ENCODE data around the gene MGAT5B.

Gene MGAT5B

GRCh38 chr17:76988796-76989195, 120.6 kb downstream of the MGAT5B start:
- DNase-seq = no peak

- no peak for DNase-seq
Observed at GRCh38 chr17:76989519-76989918, 121.3 kb downstream of the MGAT5B start.

DNA sequence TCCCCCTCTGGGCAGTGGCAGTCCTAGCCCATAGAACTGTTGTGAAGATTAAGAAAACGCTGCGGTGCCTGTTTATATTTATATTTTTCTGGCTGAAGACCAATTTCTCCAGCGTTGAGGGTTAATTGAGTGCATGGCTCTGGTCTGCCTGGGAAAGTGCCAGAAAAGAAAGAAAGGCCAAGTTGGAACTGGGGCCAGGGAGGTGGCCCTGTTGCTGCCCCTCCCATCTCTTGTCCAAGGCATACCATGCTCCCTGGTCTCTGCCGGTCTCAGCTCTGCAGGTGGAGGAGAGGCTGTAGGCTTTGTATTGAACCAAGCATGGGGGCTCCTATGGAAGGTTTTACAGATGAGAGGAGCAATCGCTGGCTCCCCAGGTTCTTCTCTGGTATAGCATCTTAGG, 124.7 kb downstream of the MGAT5B start:
- DNase-seq = no peak

- DNase-seq = no peak
Observed at GRCh38 chr17:76993651-76994050, 125.4 kb downstream of the MGAT5B start.

- no peak for DNase-seq
Observed at GRCh38 chr17:76994237-76994637, 126.0 kb downstream of the MGAT5B start.

- no peak for DNase-seq
Observed at GRCh38 chr17:76995387-76996105, 127.3 kb downstream of the MGAT5B start.

DNA sequence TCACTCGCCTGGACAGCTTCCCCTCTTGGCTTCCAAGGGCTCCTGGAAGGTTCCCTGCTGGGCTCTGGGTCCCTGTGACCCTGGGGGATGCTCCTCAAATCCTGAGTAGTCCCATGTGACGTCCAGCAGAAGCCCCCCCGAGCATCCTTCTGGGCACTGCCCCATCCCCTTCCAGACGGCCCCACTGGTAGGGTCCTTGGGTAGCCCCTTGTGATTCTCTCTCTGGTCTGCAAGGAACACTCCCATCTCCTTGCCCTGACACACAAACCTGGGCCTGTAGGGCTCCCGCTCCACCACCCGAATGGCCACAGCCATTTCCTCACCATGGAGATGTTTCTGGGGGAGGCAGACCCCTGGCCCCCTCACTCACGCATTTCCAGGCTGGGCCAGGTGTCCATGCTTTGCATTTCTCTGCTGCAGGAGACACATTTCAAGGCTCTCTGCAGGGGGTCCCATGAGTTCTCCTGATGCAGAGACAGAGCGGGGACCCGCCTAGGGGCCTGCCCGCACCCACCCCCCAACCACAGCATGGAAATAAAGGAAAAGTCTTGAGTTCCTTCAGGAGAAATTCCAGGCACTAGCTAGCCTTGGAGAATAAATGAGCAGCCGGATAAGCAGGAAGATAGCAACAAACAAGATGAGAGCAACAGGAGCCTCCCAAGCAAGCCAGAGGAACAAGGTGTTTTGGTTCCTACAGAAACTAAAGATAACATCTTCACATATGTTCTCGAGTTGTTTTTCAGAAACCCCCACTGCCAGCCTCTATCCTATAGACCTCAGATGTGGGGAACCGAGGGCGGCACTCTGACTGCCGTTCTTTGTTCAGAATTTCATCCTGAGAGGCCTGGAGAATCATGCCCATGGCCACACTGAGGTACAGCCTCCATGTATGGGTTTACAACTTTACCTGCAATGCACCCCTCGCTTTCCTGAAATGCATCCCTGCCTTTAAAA, 128.8 kb downstream of the MGAT5B start:
- DNase-seq = no peak

- DNase-seq = no peak
Observed at GRCh38 chr17:76997981-76998531, 129.9 kb downstream of the MGAT5B start.

GRCh38 chr17:76998839-76999238, 130.6 kb downstream of the MGAT5B start:
- DNase-seq = no peak

Measured in NCI-H1694 (cell line).